ENCODE measurements around the gene NPFF.

DNA sequence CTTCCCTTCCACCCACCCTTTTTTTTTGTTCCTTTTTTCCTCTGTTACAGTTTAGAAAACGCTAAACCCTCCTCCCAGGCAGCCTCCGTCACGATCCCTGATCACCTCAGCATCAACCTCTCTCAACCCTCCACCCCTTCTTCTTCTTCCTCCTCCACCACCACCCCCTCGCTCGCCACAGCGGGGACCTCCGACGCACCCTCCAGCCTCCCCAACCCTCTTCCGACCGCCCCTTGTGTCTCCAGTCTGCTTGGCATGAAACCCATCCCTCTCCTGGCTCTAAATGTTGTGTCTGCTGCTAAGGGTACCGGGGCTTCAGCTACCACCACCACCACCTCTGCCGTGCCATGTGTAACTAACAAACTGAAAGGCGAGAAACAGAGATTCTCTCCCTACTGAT is 32.5 kb downstream of the NPFF start:
- TF ChIP-seq, protein P1, sequence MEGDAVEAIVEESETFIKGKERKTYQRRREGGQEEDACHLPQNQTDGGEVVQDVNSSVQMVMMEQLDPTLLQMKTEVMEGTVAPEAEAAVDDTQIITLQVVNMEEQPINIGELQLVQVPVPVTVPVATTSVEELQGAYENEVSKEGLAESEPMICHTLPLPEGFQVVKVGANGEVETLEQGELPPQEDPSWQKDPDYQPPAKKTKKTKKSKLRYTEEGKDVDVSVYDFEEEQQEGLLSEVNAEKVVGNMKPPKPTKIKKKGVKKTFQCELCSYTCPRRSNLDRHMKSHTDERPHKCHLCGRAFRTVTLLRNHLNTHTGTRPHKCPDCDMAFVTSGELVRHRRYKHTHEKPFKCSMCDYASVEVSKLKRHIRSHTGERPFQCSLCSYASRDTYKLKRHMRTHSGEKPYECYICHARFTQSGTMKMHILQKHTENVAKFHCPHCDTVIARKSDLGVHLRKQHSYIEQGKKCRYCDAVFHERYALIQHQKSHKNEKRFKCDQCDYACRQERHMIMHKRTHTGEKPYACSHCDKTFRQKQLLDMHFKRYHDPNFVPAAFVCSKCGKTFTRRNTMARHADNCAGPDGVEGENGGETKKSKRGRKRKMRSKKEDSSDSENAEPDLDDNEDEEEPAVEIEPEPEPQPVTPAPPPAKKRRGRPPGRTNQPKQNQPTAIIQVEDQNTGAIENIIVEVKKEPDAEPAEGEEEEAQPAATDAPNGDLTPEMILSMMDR (IDR thresholded peaks at IDR 0.05): no peak
- TF ChIP-seq EP300 (IDR thresholded peaks at IDR 0.05): no peak
